PC-3 (cell line): ENCODE data around the gene TOM1L2. TPM values are rescaled to one million over a fixed set of nuclear protein-coding genes. Genes with fewer than 3 reads are reported as not detected.

ENCODE experiments used
- ATAC-seq: fragments of 200-7000 bp; cut with Tn5 transposase; 2 replicates; pipeline ENCODE4 v1.9.1; 2020; ENCODE audit warnings: mild to moderate bottlenecking, moderate library complexity
- BruUV-seq: library from RNA; stranded (reverse); fragments of 400-500 nt; replicated peaks from 2 replicates; lab custom pipeline; 2021; lab: Mats Ljungman, UMichigan
- CTCF ChIA-PET: fragments of 300-600 bp; sonication (Branson Sonifier 250); formaldehyde crosslinking; loops from one replicate; lab custom pipeline; 2022; ENCODE audit warnings: antibody characterized with exemption; lab: Charles Lee
- POLR2A ChIA-PET: fragments of 300-600 bp; sonication (Branson Sonifier 250); formaldehyde crosslinking; loops from one replicate; lab custom pipeline; 2022; ENCODE audit warnings: antibody characterized with exemption; ENCODE audit not compliant: unreplicated experiment; lab: Charles Lee
- DNase-seq: peaks from one replicate; pipeline ENCODE4 v3.0.0-alpha.2; 2015
- H2AFZ ChIP-seq: fragments of 300-600 bp; sonication (generic); 2 replicates; pipeline ENCODE4 v1.6.0; 2016; ENCODE audit warnings: antibody characterized with exemption, low read length
- H3F3A ChIP-seq: fragments of 300-600 bp; sonication (generic); one replicate; pipeline ENCODE4 v1.6.0; 2017; ENCODE audit warnings: antibody characterized with exemption, low read length, control low read depth, mild to moderate bottlenecking; ENCODE audit not compliant: unreplicated experiment
- H3K27ac ChIP-seq: fragments of 300-600 bp; sonication (generic); 2 replicates; pipeline ENCODE4 v1.5.1; 2016; ENCODE audit warnings: mild to moderate bottlenecking, low read length
- H3K27me3 ChIP-seq: fragments of 300-600 bp; sonication (generic); 2 replicates; pipeline ENCODE4 v1.6.1; 2016; ENCODE audit warnings: low read length, mixed read lengths
- H3K36me3 ChIP-seq: fragments of 300-600 bp; sonication (generic); 2 replicates; pipeline ENCODE4 v1.6.1; 2016; ENCODE audit warnings: low read depth, mixed run types, low read length, mixed read lengths
- H3K4me1 ChIP-seq: fragments of 300-600 bp; sonication (generic); 2 replicates; pipeline ENCODE4 v1.5.1; 2016; ENCODE audit warnings: low read length; ENCODE audit not compliant: insufficient read depth
- H3K4me2 ChIP-seq: fragments of 300-600 bp; sonication (generic); 2 replicates; pipeline ENCODE4 v1.6.0; 2016; ENCODE audit warnings: low read length
- H3K4me3 ChIP-seq: fragments of 300-600 bp; sonication (generic); 2 replicates; pipeline ENCODE4 v1.5.1; 2016; ENCODE audit warnings: mild to moderate bottlenecking, low read length, mixed read lengths
- H3K79me2 ChIP-seq: fragments of 300-600 bp; sonication (generic); 2 replicates; pipeline ENCODE4 v1.6.1; 2017; ENCODE audit warnings: low read length, mixed read lengths
- H3K9ac ChIP-seq: fragments of 300-600 bp; sonication (generic); 2 replicates; pipeline ENCODE4 v1.6.0; 2016; ENCODE audit warnings: mild to moderate bottlenecking, low read length
- H3K9me2 ChIP-seq: fragments of 300-600 bp; sonication (generic); replicated peaks from 2 replicates; pipeline ENCODE4 v1.6.1; 2016; ENCODE audit warnings: mixed run types, low read length, mixed read lengths
- H3K9me3 ChIP-seq: fragments of 300-600 bp; sonication (generic); 2 replicates; pipeline ENCODE4 v1.6.1; 2016; ENCODE audit warnings: low read length, mixed read lengths
- H4K20me1 ChIP-seq: fragments of 300-600 bp; sonication (generic); 2 replicates; pipeline ENCODE4 v1.6.1; 2016; ENCODE audit warnings: low read length, mixed read lengths
- CTCF ChIP-seq: fragments of 300-600 bp; sonication (generic); conservative IDR thresholded peaks from 2 replicates; pipeline ENCODE4 v1.5.1; 2017; ENCODE audit warnings: antibody characterized with exemption, low read depth, mild to moderate bottlenecking, low read length
- EZH2 ChIP-seq: fragments of 300-600 bp; sonication (generic); IDR thresholded peaks from one replicate; pipeline ENCODE4 v1.6.1; 2017; ENCODE audit warnings: antibody characterized with exemption, mild to moderate bottlenecking, low read length; ENCODE audit not compliant: unreplicated experiment
- EZH2phosphoT487 ChIP-seq: fragments of 300-600 bp; sonication (generic); IDR thresholded peaks from 2 replicates; pipeline ENCODE4 v1.6.1; 2018; ENCODE audit warnings: mild to moderate bottlenecking, antibody characterized with exemption, low read length, borderline replicate concordance
- intact Hi-C: fragments of 100-400 bp; cut with micrococcal nuclease; formaldehyde crosslinking; loops from 2 replicates; pipeline ENCODE4 v1.9.0; 2023
- total RNA-seq: library from RNA; depleted of rRNA; stranded (reverse); fragments of >200 nt; gene quantifications from 2 replicates; pipeline ENCODE4 v1.2.3, GENCODE V29; 2014

The TOM1L2 gene
- total RNA-seq, 1 experiment from 2014 or later, result 53.3 TPM

- peaks cover 36% of the 10 kb centered on the region for H3K4me1 ChIP-seq
- no peaks in the 10 kb centered on the region for H3K27me3 ChIP-seq
- no peak for TF ChIP-seq EZH2phosphoT487
- TF ChIP-seq EZH2, result no peak
- TF ChIP-seq CTCF, result no peak
- no TSS peak for BruUV-seq
- H3K36me3 ChIP-seq, result no peaks in the 10 kb centered on the region
- ATAC-seq (no peak), DNase-seq (no peak)
- intact Hi-C loops, result loop anchor here (5.0 kb wide), 1 partner anchor 33 kb away; no protein-coding TSS in a partner anchor
- no peak overlapping the region for H3K4me3 ChIP-seq
- CTCF ChIA-PET, result no interaction called here
- no peak overlapping the region for H3K27ac ChIP-seq
- POLR2A ChIA-PET, result no interaction called here
- no peaks in the 10 kb centered on the region for H3K9me2 ChIP-seq
- H4K20me1 ChIP-seq, result no peaks in the 10 kb centered on the region
- H3K9ac ChIP-seq, result no peak overlapping the region
- peaks cover 74% of the 10 kb centered on the region for H3K79me2 ChIP-seq
- peaks cover 6% of the 10 kb centered on the region for H3F3A ChIP-seq
- H3K9me3 ChIP-seq, result no peaks in the 10 kb centered on the region
- H3K4me2 ChIP-seq, result no peak overlapping the region
- no peak overlapping the region for H2AFZ ChIP-seq
Observed at GRCh38 chr17:17924131-17924856, 47.9 kb downstream of the TOM1L2 start.

- ATAC-seq (no peak), DNase-seq (no peak)
- no peak for TF ChIP-seq CTCF
- TF ChIP-seq EZH2phosphoT487, result no peak
- TF ChIP-seq EZH2, result no peak
- POLR2A ChIA-PET, result interaction anchor here (0.6 kb wide), 1 partner anchor 50 kb away, joined by 3 read pairs; the partner anchor contains the start of genes DRC3 and TOM1L2
- Histone ChIP-seq H4K20me1 (no peaks in the 10 kb centered on the region), H3K36me3 (no peaks in the 10 kb centered on the region), H3K9me3 (no peaks in the 10 kb centered on the region), H2AFZ (no peak overlapping the region), H3F3A (peaks cover 6% of the 10 kb centered on the region), H3K9ac (peak overlapping the region; percentile 14; the same call in 1 of the 2 replicates), H3K27ac (peak overlapping the region; percentile 86), H3K79me2 (peaks cover 78% of the 10 kb centered on the region), H3K4me2 (peak overlapping the region; percentile 42), H3K27me3 (no peaks in the 10 kb centered on the region), H3K4me3 (no peak overlapping the region), H3K9me2 (no peaks in the 10 kb centered on the region), H3K4me1 (peaks cover 48% of the 10 kb centered on the region)
- CTCF ChIA-PET, result interaction anchor here (1.2 to 1.4 kb wide), 2 partner anchors 36 to 111 kb away, joined by 3 to 6 read pairs; no protein-coding TSS in a partner anchor
- intact Hi-C loops, result loop anchor here (5.0 kb wide), 1 partner anchor 35 kb away; no protein-coding TSS in a partner anchor
- BruUV-seq, result no TSS peak
Observed at GRCh38 chr17:17922070-17922614, 50.1 kb downstream of the TOM1L2 start.
